ENCODE data around the gene PA2G4. TPM values are rescaled to one million over a fixed set of nuclear protein-coding genes. Genes with fewer than 3 reads are reported as not detected.

Gene PA2G4
- total RNA-seq, 1 donor from 2014 or later: 130 TPM

DNA sequence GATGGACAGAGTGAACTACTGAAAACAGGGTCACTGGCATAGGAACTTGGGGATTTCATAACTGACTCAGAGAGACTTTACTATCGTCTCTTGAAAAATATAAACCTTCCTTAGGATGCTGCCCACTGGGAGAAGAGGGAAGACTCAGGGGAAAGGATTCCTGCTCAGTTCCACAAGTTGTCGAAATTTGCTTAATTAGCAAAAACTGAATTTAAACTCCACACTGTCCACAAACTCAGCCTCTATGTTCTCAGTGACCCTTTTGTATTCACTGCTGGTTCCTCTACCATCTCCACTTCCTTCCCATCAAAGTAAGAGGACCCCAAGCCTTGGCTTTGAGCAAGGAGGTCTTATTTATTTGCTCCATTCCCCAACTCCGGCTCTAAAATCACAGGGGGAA is 40.9 kb downstream of the PA2G4 start:
- H3K9me3 ChIP-seq (ENCODE audit: insufficient read depth, low read depth, low read length): no peaks in the 10 kb centered on the region
- H3K27me3 ChIP-seq (ENCODE audit: insufficient read depth, low read length): no peaks in the 10 kb centered on the region
- Mint-ChIP-seq H3K4me1 (ENCODE audit: low read depth, unreplicated experiment) (peaks cover 5% of the 10 kb centered on the region), H3K27me3 (ENCODE audit: low read depth, unreplicated experiment) (no peaks in the 10 kb centered on the region), H3K27ac (ENCODE audit: unreplicated experiment) (no peak overlapping the region), H3K9me3 (ENCODE audit: unreplicated experiment) (peaks cover 4% of the 10 kb centered on the region), H3K4me3 (ENCODE audit: unreplicated experiment) (no peak overlapping the region), H3K36me3 (ENCODE audit: low read depth, unreplicated experiment) (peaks cover 35% of the 10 kb centered on the region)
- H3K27ac ChIP-seq (ENCODE audit: low read depth, low read length): no peak overlapping the region
- no peaks in the 10 kb centered on the region for H3K79me2 ChIP-seq (ENCODE audit: insufficient read depth, low read length)
- peaks cover under 1% of the 10 kb centered on the region for H3K4me1 ChIP-seq (ENCODE audit: insufficient read depth, low read length)
- FAIRE-seq (no peak), DNase-seq (ENCODE audit: low read depth) (no peak)
- no peak overlapping the region for H3K4me2 ChIP-seq (ENCODE audit: low read length)
- H4K20me1 ChIP-seq (ENCODE audit: insufficient read depth, low read length): no peaks in the 10 kb centered on the region
- peaks cover 39% of the 10 kb centered on the region for H3K36me3 ChIP-seq (ENCODE audit: insufficient read depth, low read length)
- no peak overlapping the region for H3K4me3 ChIP-seq (ENCODE audit: insufficient read depth, low read depth, low read length)
- no peak overlapping the region for H3K9ac ChIP-seq (ENCODE audit: low read length)
- TF ChIP-seq, protein P1, sequence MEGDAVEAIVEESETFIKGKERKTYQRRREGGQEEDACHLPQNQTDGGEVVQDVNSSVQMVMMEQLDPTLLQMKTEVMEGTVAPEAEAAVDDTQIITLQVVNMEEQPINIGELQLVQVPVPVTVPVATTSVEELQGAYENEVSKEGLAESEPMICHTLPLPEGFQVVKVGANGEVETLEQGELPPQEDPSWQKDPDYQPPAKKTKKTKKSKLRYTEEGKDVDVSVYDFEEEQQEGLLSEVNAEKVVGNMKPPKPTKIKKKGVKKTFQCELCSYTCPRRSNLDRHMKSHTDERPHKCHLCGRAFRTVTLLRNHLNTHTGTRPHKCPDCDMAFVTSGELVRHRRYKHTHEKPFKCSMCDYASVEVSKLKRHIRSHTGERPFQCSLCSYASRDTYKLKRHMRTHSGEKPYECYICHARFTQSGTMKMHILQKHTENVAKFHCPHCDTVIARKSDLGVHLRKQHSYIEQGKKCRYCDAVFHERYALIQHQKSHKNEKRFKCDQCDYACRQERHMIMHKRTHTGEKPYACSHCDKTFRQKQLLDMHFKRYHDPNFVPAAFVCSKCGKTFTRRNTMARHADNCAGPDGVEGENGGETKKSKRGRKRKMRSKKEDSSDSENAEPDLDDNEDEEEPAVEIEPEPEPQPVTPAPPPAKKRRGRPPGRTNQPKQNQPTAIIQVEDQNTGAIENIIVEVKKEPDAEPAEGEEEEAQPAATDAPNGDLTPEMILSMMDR (IDR thresholded peaks at IDR 0.05; ENCODE audit: insufficient read depth, low read depth, low read length): no peak
- no peak for TF ChIP-seq EZH2 (IDR thresholded peaks at IDR 0.05; ENCODE audit: insufficient read depth, low read length)
- H2AFZ ChIP-seq (ENCODE audit: low read depth, low read length): no peak overlapping the region

DNA sequence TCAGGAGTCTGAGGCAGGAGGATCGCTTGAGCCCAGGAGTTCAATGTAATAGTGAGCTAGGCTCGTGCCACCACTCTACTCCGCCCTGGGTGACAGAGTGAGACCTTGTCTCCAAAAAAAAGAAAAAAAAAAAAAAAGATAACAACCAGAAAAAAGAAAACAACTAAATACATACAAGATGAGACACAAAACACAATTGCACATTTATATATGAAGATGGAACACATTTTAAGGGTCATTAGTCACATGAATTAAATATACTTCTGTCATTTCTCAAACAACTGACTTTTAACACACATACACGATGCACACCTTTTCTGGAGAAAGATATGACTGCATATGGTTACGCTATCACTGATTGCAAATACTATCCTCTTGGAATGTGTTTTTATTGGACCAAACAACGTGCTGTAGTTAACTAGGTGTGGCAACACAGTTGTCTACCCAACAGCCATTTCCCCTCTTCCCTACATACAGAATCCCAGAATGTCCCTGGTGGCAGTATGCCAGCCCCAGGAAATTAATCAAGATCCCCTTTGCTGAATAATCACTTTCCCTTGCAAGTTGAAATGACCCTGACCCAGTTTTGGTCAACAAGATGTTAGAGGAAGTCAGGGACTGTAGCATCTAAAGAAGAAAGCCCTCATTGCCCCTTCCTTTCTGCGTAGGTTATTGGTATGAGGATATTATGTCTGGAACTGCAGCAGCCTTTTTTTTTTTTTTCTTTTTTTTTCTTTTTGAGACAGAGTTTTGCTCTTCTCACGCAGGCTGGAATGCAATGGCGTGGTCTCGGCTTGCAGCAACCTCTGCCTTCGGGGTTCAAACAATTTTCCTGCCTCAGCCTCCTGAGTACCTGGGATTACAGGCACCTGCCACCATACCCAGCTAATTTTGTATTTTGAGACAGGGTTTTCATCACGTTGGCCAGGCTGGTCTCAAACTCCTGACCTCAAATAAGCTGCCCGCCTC is 42.4 kb downstream of the PA2G4 start:
- Mint-ChIP-seq H3K27ac (ENCODE audit: unreplicated experiment) (no peak overlapping the region), H3K9me3 (ENCODE audit: unreplicated experiment) (no peaks in the 10 kb centered on the region), H3K4me3 (ENCODE audit: unreplicated experiment) (no peak overlapping the region), H3K4me1 (ENCODE audit: low read depth, unreplicated experiment) (peaks cover 9% of the 10 kb centered on the region), H3K36me3 (ENCODE audit: low read depth, unreplicated experiment) (peaks cover 29% of the 10 kb centered on the region), H3K27me3 (ENCODE audit: low read depth, unreplicated experiment) (no peaks in the 10 kb centered on the region)
- no peaks in the 10 kb centered on the region for H3K27me3 ChIP-seq (ENCODE audit: insufficient read depth, low read length)
- no peaks in the 10 kb centered on the region for H3K79me2 ChIP-seq (ENCODE audit: insufficient read depth, low read length)
- no peak for FAIRE-seq
- TF ChIP-seq, protein P1 (IDR thresholded peaks at IDR 0.05; ENCODE audit: insufficient read depth, low read depth, low read length): no peak
- no peak for TF ChIP-seq EZH2 (IDR thresholded peaks at IDR 0.05; ENCODE audit: insufficient read depth, low read length)
- no peak overlapping the region for H2AFZ ChIP-seq (ENCODE audit: low read depth, low read length)
- H3K4me2 ChIP-seq (ENCODE audit: low read length): no peak overlapping the region
- peaks cover 30% of the 10 kb centered on the region for H3K36me3 ChIP-seq (ENCODE audit: insufficient read depth, low read length)
- H3K9ac ChIP-seq (ENCODE audit: low read length): no peak overlapping the region
- no peak overlapping the region for H3K4me3 ChIP-seq (ENCODE audit: insufficient read depth, low read depth, low read length)
- H3K9me3 ChIP-seq (ENCODE audit: insufficient read depth, low read depth, low read length): no peaks in the 10 kb centered on the region
- no peak overlapping the region for H3K27ac ChIP-seq (ENCODE audit: low read depth, low read length)
- no peaks in the 10 kb centered on the region for H4K20me1 ChIP-seq (ENCODE audit: insufficient read depth, low read length)
- no peak for DNase-seq (ENCODE audit: low read depth)
- H3K4me1 ChIP-seq (ENCODE audit: insufficient read depth, low read length): peaks cover 12% of the 10 kb centered on the region

DNA sequence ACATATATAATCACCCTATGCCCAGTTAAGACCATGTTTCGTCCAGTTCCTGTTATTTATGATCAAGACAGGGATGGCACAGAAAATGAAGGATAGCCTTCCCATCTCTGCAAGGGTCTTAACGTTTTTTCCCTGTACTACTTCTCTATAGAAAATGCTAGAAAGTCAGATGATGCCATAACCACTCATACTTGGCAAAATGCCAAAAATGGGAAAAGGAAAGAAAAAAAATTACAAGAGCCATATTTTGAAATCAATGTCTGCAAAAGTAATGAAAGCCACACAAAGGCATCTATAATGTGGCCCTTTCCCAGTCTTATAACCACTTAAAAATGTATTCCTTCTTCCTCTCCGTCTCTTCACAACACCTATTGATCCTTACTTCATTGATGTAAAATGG is 46.2 kb downstream of the PA2G4 start:
- H3K27ac Mint-ChIP-seq (ENCODE audit: unreplicated experiment): no peak overlapping the region
- FAIRE-seq: no peak
- H3K4me3 Mint-ChIP-seq (ENCODE audit: unreplicated experiment): peak overlapping the region; percentile 90

More for the DNA sequence above, 46.2 kb downstream of the PA2G4 start:
- Mint-ChIP-seq H3K4me1 (ENCODE audit: low read depth, unreplicated experiment) (peaks cover 7% of the 10 kb centered on the region), H3K27me3 (ENCODE audit: low read depth, unreplicated experiment) (no peaks in the 10 kb centered on the region), H3K9me3 (ENCODE audit: unreplicated experiment) (no peaks in the 10 kb centered on the region), H3K36me3 (ENCODE audit: low read depth, unreplicated experiment) (peaks cover 10% of the 10 kb centered on the region)
- Histone ChIP-seq H3K4me1 (ENCODE audit: insufficient read depth, low read length) (peaks cover 24% of the 10 kb centered on the region), H3K9me3 (ENCODE audit: insufficient read depth, low read depth, low read length) (no peaks in the 10 kb centered on the region), H2AFZ (ENCODE audit: low read depth, low read length) (no peak overlapping the region), H3K9ac (ENCODE audit: low read length) (no peak overlapping the region), H4K20me1 (ENCODE audit: insufficient read depth, low read length) (no peaks in the 10 kb centered on the region), H3K79me2 (ENCODE audit: insufficient read depth, low read length) (peaks cover 20% of the 10 kb centered on the region), H3K27ac (ENCODE audit: low read depth, low read length) (no peak overlapping the region), H3K36me3 (ENCODE audit: insufficient read depth, low read length) (peaks cover 3% of the 10 kb centered on the region), H3K27me3 (ENCODE audit: insufficient read depth, low read length) (no peaks in the 10 kb centered on the region), H3K4me3 (ENCODE audit: insufficient read depth, low read depth, low read length) (no peak overlapping the region), H3K4me2 (ENCODE audit: low read length) (no peak overlapping the region)
- TF ChIP-seq, protein P1 (IDR thresholded peaks at IDR 0.05; ENCODE audit: insufficient read depth, low read depth, low read length): no peak
- TF ChIP-seq EZH2 (IDR thresholded peaks at IDR 0.05; ENCODE audit: insufficient read depth, low read length): no peak
- no peak for DNase-seq (ENCODE audit: low read depth)
